Prostate gland (tissue), 2 donors: Measurements from ENCODE around the gene SPATA20. TPM values are rescaled to one million over a fixed set of nuclear protein-coding genes. Genes with fewer than 3 reads are reported as not detected.

Experiments
- DNase-seq: peaks from one replicate; pipeline ENCODE4 v3.0.0-alpha.2; 2019; ENCODE audit warnings: low spot score
- H3K27ac ChIP-seq, 2 donors: fragments of 200-600 bp; sonication (generic); 2 replicates each; pipeline ENCODE4 v1.5.1; 2017 to 2019
- H3K27me3 ChIP-seq: fragments of 200-600 bp; sonication (generic); replicated peaks from 2 replicates; pipeline ENCODE4 v1.5.1; 2019; ENCODE audit not compliant: insufficient read depth
- H3K36me3 ChIP-seq, 2 donors: fragments of 200-600 bp; sonication (generic); 1 replicate in 1 of 2; 2 replicates in 1 of 2; pipeline versions ENCODE4 v1.5.1 to v1.8.1; 2017 to 2019
- H3K4me1 ChIP-seq: fragments of 200-600 bp; sonication (generic); replicated peaks from 2 replicates; pipeline ENCODE4 v1.5.1; 2019
- H3K4me3 ChIP-seq, 2 donors: fragments of 200-600 bp; sonication (generic); 2 replicates each; pipeline ENCODE4 v1.5.1; 2017 to 2019
- H3K9me3 ChIP-seq: fragments of 200-600 bp; sonication (generic); 2 replicates; pipeline ENCODE4 v1.5.1; 2017
- CTCF ChIP-seq, 4 experiments: fragments of 200-600 bp in 2 of 4; fragments of 450-650 bp in 2 of 4; sonication (generic) in 2 of 4; IDR thresholded peaks; 1 replicate in 3 of 4; 2 replicates in 1 of 4; pipeline ENCODE4 v1.5.1; 2016 to 2019; ENCODE audit warnings: antibody characterized with exemption in 4 of 4, mild to moderate bottlenecking in 2 of 4, moderate library complexity in 2 of 4
- POLR2A ChIP-seq: fragments of 450-650 bp; IDR thresholded peaks from one replicate; pipeline ENCODE4 v1.6.1; 2016; ENCODE audit warnings: antibody characterized with exemption, mild to moderate bottlenecking
- POLR2AphosphoS5 ChIP-seq: sonication (generic); formaldehyde crosslinking; IDR thresholded peaks from one replicate; pipeline ENCODE4 v1.6.1; 2017; ENCODE audit warnings: antibody characterized with exemption
- WGBS: methylation state at CpG from one replicate; pipeline ENCODE4 v1.1.5; 2018; 5-methylcytosine and 5-hydroxymethylcytosine counted together
- intact Hi-C: fragments of 100-400 bp; cut with DNase I; formaldehyde crosslinking; loops from one replicate; pipeline ENCODE4 v1.14.2; 2022
- total RNA-seq, 2 donors: library from RNA; depleted of rRNA; stranded (reverse); fragments of >200 nt; gene quantifications; one replicate each; pipeline ENCODE4 v1.1.0, GENCODE V29; 2016

SPATA20 gene
- total RNA-seq, 2 donors from 2014 or later = 188 to 208 TPM

- Histone ChIP-seq H3K27me3 (no peaks in the 10 kb centered on the region), H3K4me3 (no peak overlapping the region), H3K36me3 (no peaks in the 10 kb centered on the region), H3K9me3 (no peaks in the 10 kb centered on the region), H3K27ac (no peak overlapping the region), H3K4me1 (peaks cover 4% of the 10 kb centered on the region)
- intact Hi-C loops = no loop called here
- DNase-seq = peak; percentile 72
- TF ChIP-seq POLR2AphosphoS5 (peak; percentile 52), CTCF (IDR thresholded peaks at IDR 0.05) (no peak), POLR2A (no peak)
- 47% methylated on average over 2 of the region's 2 CpGs for WGBS
Measured at GRCh38 chr17:50523208-50523607, 23.8 kb upstream of the SPATA20 start.

- no peak overlapping the region for H3K27ac ChIP-seq
- H3K27me3 ChIP-seq = no peaks in the 10 kb centered on the region
- 91% methylated on average over 18 of the region's 18 CpGs for WGBS
- H3K9me3 ChIP-seq = no peaks in the 10 kb centered on the region
- no peaks in the 10 kb centered on the region for H3K4me1 ChIP-seq
- TF ChIP-seq POLR2A (no peak), CTCF (IDR thresholded peaks at IDR 0.05) (no peak), POLR2AphosphoS5 (no peak)
- DNase-seq = no peak
- H3K36me3 ChIP-seq = no peaks in the 10 kb centered on the region
- no peak overlapping the region for H3K4me3 ChIP-seq
- intact Hi-C loops = no loop called here
Measured at GRCh38 chr17:50524838-50525237, 22.1 kb upstream of the SPATA20 start.

GRCh38 chr17:50527155-50527762 lies 19.7 kb upstream of the SPATA20 start:
- 70% methylated on average over 5 of the region's 5 CpGs for WGBS
- H3K9me3 ChIP-seq = no peaks in the 10 kb centered on the region
- TF ChIP-seq CTCF (IDR thresholded peaks at IDR 0.05) (no peak), POLR2AphosphoS5 (no peak)
- no peaks in the 10 kb centered on the region for H3K27me3 ChIP-seq
- intact Hi-C loops = no loop called here
- no peak overlapping the region for H3K4me3 ChIP-seq
- no peak for DNase-seq
- H3K4me1 ChIP-seq = peaks cover 2% of the 10 kb centered on the region
- no peaks in the 10 kb centered on the region for H3K36me3 ChIP-seq
- H3K27ac ChIP-seq = no peak overlapping the region

GRCh38 chr17:50527949-50528474 lies 19.0 kb upstream of the SPATA20 start:
- H3K27me3 ChIP-seq = no peaks in the 10 kb centered on the region
- no peaks in the 10 kb centered on the region for H3K36me3 ChIP-seq
- no peak overlapping the region for H3K27ac ChIP-seq
- intact Hi-C loops = no loop called here
- peaks cover 5% of the 10 kb centered on the region for H3K4me1 ChIP-seq
- TF ChIP-seq POLR2AphosphoS5 (no peak), CTCF (IDR thresholded peaks at IDR 0.05) (no peak), POLR2A (no peak)
- 77% methylated on average over 4 of the region's 4 CpGs for WGBS
- no peak for DNase-seq
- no peak overlapping the region for H3K4me3 ChIP-seq
- no peaks in the 10 kb centered on the region for H3K9me3 ChIP-seq

GRCh38 chr17:50529849-50530248 lies 17.1 kb upstream of the SPATA20 start:
- no peak for DNase-seq
- no peaks in the 10 kb centered on the region for H3K9me3 ChIP-seq
- H3K4me3 ChIP-seq = no peak overlapping the region
- peaks cover 5% of the 10 kb centered on the region for H3K4me1 ChIP-seq
- no peaks in the 10 kb centered on the region for H3K27me3 ChIP-seq
- no peaks in the 10 kb centered on the region for H3K36me3 ChIP-seq
- intact Hi-C loops = no loop called here
- 94% methylated on average over 7 of the region's 7 CpGs for WGBS
- no peak for TF ChIP-seq POLR2A
- TF ChIP-seq POLR2AphosphoS5 = no peak
- TF ChIP-seq CTCF (IDR thresholded peaks at IDR 0.05) = no peak
- no peak overlapping the region for H3K27ac ChIP-seq
